Activated naive CD8-positive, alpha-beta T cell treated with anti-CD3 and anti-CD28 coated beads for 36 hours (primary cell): Measurements from ENCODE around the gene MVK. TPM values are rescaled to one million over a fixed set of nuclear protein-coding genes. Genes with fewer than 3 reads are reported as not detected.

ENCODE experiments used
- DNase-seq: peaks from one replicate; pipeline ENCODE4 v3.0.0; 2021
- H3K27ac Mint-ChIP-seq: one replicate; pipeline ENCODE4 v1.8.0; 2022; ENCODE audit warnings: mild to moderate bottlenecking, moderate library complexity, mixed read lengths
- H3K27me3 Mint-ChIP-seq: one replicate; pipeline ENCODE4 v1.8.0; 2022; ENCODE audit warnings: mild to moderate bottlenecking, mixed read lengths
- H3K36me3 Mint-ChIP-seq: one replicate; pipeline ENCODE4 v1.8.0; 2021; ENCODE audit warnings: mild to moderate bottlenecking, mixed read lengths
- H3K4me1 Mint-ChIP-seq: one replicate; pipeline ENCODE4 v1.8.0; 2021; ENCODE audit warnings: mixed read lengths
- H3K4me3 Mint-ChIP-seq: one replicate; pipeline ENCODE4 v1.8.0; 2022; ENCODE audit warnings: mild to moderate bottlenecking, moderate library complexity, mixed read lengths
- H3K9me3 Mint-ChIP-seq: one replicate; pipeline ENCODE4 v1.8.0; 2022; ENCODE audit warnings: mixed read lengths
- total RNA-seq, 2 experiments: library from RNA; stranded (reverse); gene quantifications; one replicate each; pipeline ENCODE4 v1.2.3, GENCODE V29; 2021

The MVK gene
- total RNA-seq, 2 experiments from 2014 or later = 17.9 to 20.5 TPM

GRCh38 chr12:109630815-109631214 lies 57.2 kb downstream of the MVK start:
- Mint-ChIP-seq H3K9me3 (peaks cover 1% of the 10 kb centered on the region), H3K27ac (no peak overlapping the region), H3K4me1 (no peaks in the 10 kb centered on the region), H3K27me3 (peaks cover 15% of the 10 kb centered on the region), H3K4me3 (no peak overlapping the region), H3K36me3 (no peaks in the 10 kb centered on the region)
- no peak for DNase-seq

- peaks cover 15% of the 10 kb centered on the region for H3K27me3 Mint-ChIP-seq
- no peaks in the 10 kb centered on the region for H3K4me1 Mint-ChIP-seq
- H3K4me3 Mint-ChIP-seq = no peak overlapping the region
- peaks cover 1% of the 10 kb centered on the region for H3K9me3 Mint-ChIP-seq
- DNase-seq = no peak
- no peak overlapping the region for H3K27ac Mint-ChIP-seq
- H3K36me3 Mint-ChIP-seq = no peaks in the 10 kb centered on the region
These were observed 57.7 kb downstream of the MVK start for GRCh38 chr12:109631302-109631701.

DNA sequence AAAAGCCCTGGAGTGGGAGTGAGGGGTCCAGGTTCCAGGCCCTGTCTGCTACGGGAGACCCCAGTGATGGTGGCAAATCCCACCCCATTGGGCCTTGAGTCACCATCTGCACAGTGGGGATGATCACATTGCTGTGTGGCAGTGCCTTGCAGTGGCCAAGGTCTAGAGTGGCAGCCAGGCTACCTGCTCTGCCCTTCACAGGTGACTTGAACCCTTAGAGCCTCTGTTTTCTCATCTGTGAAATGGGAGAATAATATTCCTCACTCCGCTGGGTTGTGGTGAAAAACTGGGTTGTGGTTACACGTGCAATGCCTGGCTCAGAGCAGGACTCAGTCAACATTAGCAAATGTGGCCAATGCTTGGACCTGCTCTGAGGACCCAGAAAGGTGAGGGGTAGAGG lies 58.2 kb downstream of the MVK start:
- no peak overlapping the region for H3K27ac Mint-ChIP-seq
- H3K4me3 Mint-ChIP-seq = no peak overlapping the region
- peaks cover 15% of the 10 kb centered on the region for H3K27me3 Mint-ChIP-seq
- H3K9me3 Mint-ChIP-seq = peaks cover 1% of the 10 kb centered on the region
- no peaks in the 10 kb centered on the region for H3K4me1 Mint-ChIP-seq
- no peak for DNase-seq
- no peaks in the 10 kb centered on the region for H3K36me3 Mint-ChIP-seq

- H3K27me3 Mint-ChIP-seq = peaks cover 15% of the 10 kb centered on the region
- H3K4me3 Mint-ChIP-seq = no peak overlapping the region
- H3K27ac Mint-ChIP-seq = no peak overlapping the region
- no peaks in the 10 kb centered on the region for H3K4me1 Mint-ChIP-seq
- no peaks in the 10 kb centered on the region for H3K36me3 Mint-ChIP-seq
- peaks cover 1% of the 10 kb centered on the region for H3K9me3 Mint-ChIP-seq
- no peak for DNase-seq
These were observed 58.7 kb downstream of the MVK start for GRCh38 chr12:109632342-109632741.

DNA sequence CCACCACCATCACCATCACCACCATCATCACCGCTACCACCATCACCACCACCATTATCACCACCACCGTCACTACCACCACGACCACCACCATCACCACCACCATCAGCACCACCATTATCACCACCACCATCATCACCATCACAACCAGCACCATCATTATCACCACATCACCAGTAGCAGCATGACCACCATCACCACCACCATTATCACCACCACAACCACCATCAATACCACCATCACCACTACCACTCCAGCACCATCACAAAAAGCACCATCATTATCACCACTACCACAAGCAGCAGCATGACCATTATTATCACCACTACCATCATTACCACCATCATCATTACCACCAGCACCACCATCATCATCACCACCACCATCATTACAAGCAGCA lies 62.1 kb downstream of the MVK start:
- Mint-ChIP-seq H3K4me3 (no peak overlapping the region), H3K27me3 (peaks cover 3% of the 10 kb centered on the region), H3K9me3 (peaks cover 1% of the 10 kb centered on the region), H3K27ac (no peak overlapping the region), H3K4me1 (no peaks in the 10 kb centered on the region), H3K36me3 (no peaks in the 10 kb centered on the region)
- no peak for DNase-seq

- no peaks in the 10 kb centered on the region for H3K36me3 Mint-ChIP-seq
- peaks cover 1% of the 10 kb centered on the region for H3K9me3 Mint-ChIP-seq
- H3K4me1 Mint-ChIP-seq = no peaks in the 10 kb centered on the region
- H3K27ac Mint-ChIP-seq = no peak overlapping the region
- DNase-seq = no peak
- peaks cover 8% of the 10 kb centered on the region for H3K27me3 Mint-ChIP-seq
- H3K4me3 Mint-ChIP-seq = no peak overlapping the region
These were observed 63.8 kb downstream of the MVK start for GRCh38 chr12:109637348-109637747.

GRCh38 chr12:109637996-109638395 lies 64.4 kb downstream of the MVK start:
- Mint-ChIP-seq H3K27me3 (peaks cover 8% of the 10 kb centered on the region), H3K4me3 (no peak overlapping the region), H3K9me3 (peaks cover 1% of the 10 kb centered on the region), H3K36me3 (no peaks in the 10 kb centered on the region), H3K4me1 (no peaks in the 10 kb centered on the region), H3K27ac (no peak overlapping the region)
- DNase-seq = no peak

- H3K36me3 Mint-ChIP-seq = no peaks in the 10 kb centered on the region
- peaks cover 1% of the 10 kb centered on the region for H3K9me3 Mint-ChIP-seq
- H3K4me1 Mint-ChIP-seq = no peaks in the 10 kb centered on the region
- no peak overlapping the region for H3K27ac Mint-ChIP-seq
- H3K27me3 Mint-ChIP-seq = peaks cover 8% of the 10 kb centered on the region
- no peak for DNase-seq
- no peak overlapping the region for H3K4me3 Mint-ChIP-seq
These were observed 65.1 kb downstream of the MVK start for GRCh38 chr12:109638735-109639134.

DNA sequence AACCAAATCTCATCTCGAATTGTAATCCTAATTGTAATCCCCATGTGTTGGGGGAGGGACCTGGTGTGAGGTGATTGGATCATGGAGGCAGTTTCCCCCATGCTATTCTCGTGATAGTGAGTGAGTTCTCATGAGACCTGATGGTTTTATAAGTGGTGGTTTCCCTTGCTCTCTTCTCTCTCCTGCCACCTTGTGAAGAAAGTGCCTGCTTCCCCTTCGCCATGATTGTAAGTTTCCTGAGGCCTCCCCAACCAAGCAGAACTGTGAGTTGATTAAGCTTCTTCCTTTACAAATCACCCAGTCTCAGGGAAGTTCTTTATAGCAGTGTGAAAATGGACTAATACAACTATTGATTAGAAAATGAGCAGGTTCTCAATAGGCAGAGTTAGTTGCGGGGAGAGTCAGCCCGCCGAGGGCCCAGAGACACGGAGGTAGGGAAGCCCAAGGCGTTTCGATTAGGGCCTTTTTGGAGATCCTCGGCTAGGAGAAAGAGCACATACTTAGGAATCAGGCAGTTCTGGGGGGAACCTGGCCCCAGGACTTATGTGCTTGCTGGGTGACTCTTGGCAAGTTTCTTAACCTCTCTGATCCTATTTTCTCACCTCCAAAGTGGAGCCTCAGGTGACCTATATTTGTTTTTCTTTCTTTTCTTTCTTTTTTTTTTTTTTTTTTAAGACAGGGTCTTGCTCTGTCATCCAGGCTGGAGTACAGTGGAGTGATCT lies 65.7 kb downstream of the MVK start:
- H3K4me3 Mint-ChIP-seq = no peak overlapping the region
- H3K4me1 Mint-ChIP-seq = no peaks in the 10 kb centered on the region
- H3K9me3 Mint-ChIP-seq = no peaks in the 10 kb centered on the region
- no peaks in the 10 kb centered on the region for H3K36me3 Mint-ChIP-seq
- no peak for DNase-seq
- peaks cover 8% of the 10 kb centered on the region for H3K27me3 Mint-ChIP-seq
- H3K27ac Mint-ChIP-seq = no peak overlapping the region

- no peaks in the 10 kb centered on the region for H3K36me3 Mint-ChIP-seq
- H3K9me3 Mint-ChIP-seq = no peaks in the 10 kb centered on the region
- H3K4me3 Mint-ChIP-seq = no peak overlapping the region
These were observed 67.4 kb downstream of the MVK start for GRCh38 chr12:109640961-109641360.

DNA sequence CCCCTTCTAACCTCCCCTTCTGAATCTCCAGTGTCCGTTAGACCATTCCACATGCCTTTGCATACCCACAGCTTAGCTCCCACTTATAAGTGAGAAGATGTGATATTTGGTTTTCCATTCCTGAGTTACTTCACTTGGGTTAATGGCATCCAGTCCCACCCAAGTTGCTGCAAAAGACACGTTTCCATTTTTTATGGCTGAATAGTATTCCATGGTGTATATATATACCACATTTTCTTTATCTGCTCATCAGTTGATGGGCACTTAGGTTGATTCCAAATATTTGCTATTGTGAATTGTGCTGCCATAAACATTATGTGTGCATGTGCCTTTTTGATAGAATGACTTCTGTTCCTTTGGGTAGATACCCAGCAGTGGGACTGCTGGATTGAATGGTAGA lies 67.8 kb downstream of the MVK start:
- Mint-ChIP-seq H3K4me1 (no peaks in the 10 kb centered on the region), H3K27me3 (peaks cover 12% of the 10 kb centered on the region), H3K9me3 (no peaks in the 10 kb centered on the region), H3K36me3 (no peaks in the 10 kb centered on the region), H3K27ac (no peak overlapping the region), H3K4me3 (no peak overlapping the region)
- DNase-seq = no peak

More at GRCh38 chr12:109640961-109641360, 67.4 kb downstream of the MVK start:
- Mint-ChIP-seq H3K4me1 (no peaks in the 10 kb centered on the region), H3K27ac (no peak overlapping the region), H3K27me3 (peaks cover 12% of the 10 kb centered on the region)
- no peak for DNase-seq

GRCh38 chr12:109642506-109643132 lies 69.0 kb downstream of the MVK start:
- DNase-seq = no peak

DNA sequence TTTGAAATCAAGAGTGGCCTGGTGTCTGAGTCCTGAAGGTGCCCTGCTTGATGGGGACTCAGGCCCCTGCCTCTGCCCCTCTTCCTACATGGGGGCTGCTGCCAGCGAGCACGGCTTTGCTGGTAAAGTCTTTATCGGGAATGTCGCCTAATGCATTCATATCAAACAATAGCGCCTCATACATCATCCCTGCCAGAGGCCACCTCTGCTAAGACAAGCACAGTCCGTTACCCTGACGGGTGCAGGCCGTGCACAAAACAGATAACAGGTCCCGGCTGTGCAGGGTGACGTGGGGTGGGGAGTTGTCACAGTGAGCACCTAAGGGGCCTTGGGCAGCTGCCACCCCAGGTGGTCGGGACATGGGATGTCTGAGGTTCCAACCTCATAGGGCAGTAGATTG lies 71.6 kb downstream of the MVK start:
- Mint-ChIP-seq H3K36me3 (no peaks in the 10 kb centered on the region), H3K27ac (no peak overlapping the region), H3K4me1 (no peaks in the 10 kb centered on the region), H3K9me3 (no peaks in the 10 kb centered on the region), H3K4me3 (no peak overlapping the region), H3K27me3 (peaks cover 15% of the 10 kb centered on the region)
- DNase-seq = no peak

More at GRCh38 chr12:109642506-109643132, 69.0 kb downstream of the MVK start:
- peaks cover 18% of the 10 kb centered on the region for H3K27me3 Mint-ChIP-seq
- no peak overlapping the region for H3K4me3 Mint-ChIP-seq
- H3K4me1 Mint-ChIP-seq = no peaks in the 10 kb centered on the region
- no peak overlapping the region for H3K27ac Mint-ChIP-seq
- H3K9me3 Mint-ChIP-seq = no peaks in the 10 kb centered on the region
- no peaks in the 10 kb centered on the region for H3K36me3 Mint-ChIP-seq

GRCh38 chr12:109645708-109646107 lies 72.1 kb downstream of the MVK start:
- H3K4me1 Mint-ChIP-seq = no peaks in the 10 kb centered on the region
- peaks cover 15% of the 10 kb centered on the region for H3K27me3 Mint-ChIP-seq
- H3K36me3 Mint-ChIP-seq = no peaks in the 10 kb centered on the region
- H3K9me3 Mint-ChIP-seq = no peaks in the 10 kb centered on the region
- H3K4me3 Mint-ChIP-seq = no peak overlapping the region
- no peak overlapping the region for H3K27ac Mint-ChIP-seq
- DNase-seq = no peak
